Neural cell (in vitro differentiated cells): ENCODE results near the gene ATG4C.

Experiments used
- POLR2AphosphoS5 ChIP-seq: IDR thresholded peaks from 2 replicates; pipeline ENCODE4 v1.6.1; 2012
- TAF1 ChIP-seq: IDR thresholded peaks from 2 replicates; pipeline ENCODE4 v1.6.1; 2012; ENCODE audit warnings: low read depth
- TF ChIP-seq, protein P1 (sequence below): fragments of 450-650 bp; IDR thresholded peaks from 2 replicates; pipeline ENCODE4 v1.5.1; 2014; ENCODE audit warnings: antibody characterized with exemption, mild to moderate bottlenecking, moderate library complexity; ENCODE audit not compliant: poor library complexity, severe bottlenecking

DNA sequence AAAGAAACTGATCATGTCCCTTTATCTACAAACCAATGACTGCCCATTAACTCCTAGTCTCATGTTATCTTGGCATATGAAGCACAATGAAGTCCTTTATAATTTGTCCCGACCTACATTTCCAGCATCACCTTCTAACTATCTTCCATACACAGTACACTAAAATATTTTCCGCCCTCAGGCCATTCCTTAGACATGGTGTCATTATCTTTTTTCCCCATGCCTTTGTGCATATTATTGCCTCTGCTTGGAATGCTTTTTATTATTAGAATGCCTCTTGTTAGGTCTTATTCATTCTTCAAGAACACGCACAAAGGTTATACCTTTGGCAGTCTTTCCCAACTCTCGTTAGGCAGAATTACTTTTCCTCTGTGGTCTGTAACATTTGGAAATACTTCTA, 39.6 kb downstream of the ATG4C start:
- TF ChIP-seq, protein P1, sequence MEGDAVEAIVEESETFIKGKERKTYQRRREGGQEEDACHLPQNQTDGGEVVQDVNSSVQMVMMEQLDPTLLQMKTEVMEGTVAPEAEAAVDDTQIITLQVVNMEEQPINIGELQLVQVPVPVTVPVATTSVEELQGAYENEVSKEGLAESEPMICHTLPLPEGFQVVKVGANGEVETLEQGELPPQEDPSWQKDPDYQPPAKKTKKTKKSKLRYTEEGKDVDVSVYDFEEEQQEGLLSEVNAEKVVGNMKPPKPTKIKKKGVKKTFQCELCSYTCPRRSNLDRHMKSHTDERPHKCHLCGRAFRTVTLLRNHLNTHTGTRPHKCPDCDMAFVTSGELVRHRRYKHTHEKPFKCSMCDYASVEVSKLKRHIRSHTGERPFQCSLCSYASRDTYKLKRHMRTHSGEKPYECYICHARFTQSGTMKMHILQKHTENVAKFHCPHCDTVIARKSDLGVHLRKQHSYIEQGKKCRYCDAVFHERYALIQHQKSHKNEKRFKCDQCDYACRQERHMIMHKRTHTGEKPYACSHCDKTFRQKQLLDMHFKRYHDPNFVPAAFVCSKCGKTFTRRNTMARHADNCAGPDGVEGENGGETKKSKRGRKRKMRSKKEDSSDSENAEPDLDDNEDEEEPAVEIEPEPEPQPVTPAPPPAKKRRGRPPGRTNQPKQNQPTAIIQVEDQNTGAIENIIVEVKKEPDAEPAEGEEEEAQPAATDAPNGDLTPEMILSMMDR = no peak
- no peak for TF ChIP-seq POLR2AphosphoS5
- no peak for TF ChIP-seq TAF1
